Naive thymus-derived CD8-positive, alpha-beta T cell (primary cell): Measurements from ENCODE around the gene CTF1. TPM values are rescaled to one million over a fixed set of nuclear protein-coding genes. Genes with fewer than 3 reads are reported as not detected.

Source experiments
- ATAC-seq, 2 donors: fragments of 150-1000 bp; cut with Tn5 transposase in 1 of 2; sonication (Bioruptor Pico), chemical (Tn5 transposase) in 1 of 2; 1 replicate in 1 of 2; 2 replicates in 1 of 2; pipeline ENCODE4 v1.10.0; 2021; ENCODE audit warnings: mild to moderate bottlenecking in 2 of 2, moderate library complexity in 2 of 2
- POLR2A ChIA-PET: fragments of 350-600 bp; sonication (Branson Sonifier 250); formaldehyde crosslinking; loops from one replicate; lab custom pipeline; 2021; ENCODE audit warnings: antibody characterized with exemption; lab: Charles Lee
- DNase-seq, 10 donors: peaks; one replicate each; pipeline versions ENCODE4 v3.0.0 to v3.0.0-alpha.2; 2020 to 2022
- H3K27ac Mint-ChIP-seq, 10 donors: one replicate each; pipeline ENCODE4 v1.8.0; 2020 to 2022; ENCODE audit warnings: mild to moderate bottlenecking in 10 of 10, mixed read lengths in 10 of 10, moderate library complexity in 4 of 10, inconsistent platforms in 1 of 10
- H3K27me3 Mint-ChIP-seq, 5 donors: one replicate each; pipeline ENCODE4 v1.8.0; 2021 to 2022; ENCODE audit warnings: mixed read lengths in 5 of 5
- H3K36me3 Mint-ChIP-seq, 3 donors: one replicate each; pipeline ENCODE4 v1.8.0; 2020 to 2022; ENCODE audit warnings: mixed read lengths in 3 of 3, mild to moderate bottlenecking in 2 of 3, inconsistent platforms in 1 of 3
- H3K4me1 Mint-ChIP-seq, 4 donors: one replicate each; pipeline ENCODE4 v1.8.0; 2021 to 2022; ENCODE audit warnings: mixed read lengths in 4 of 4
- H3K4me3 Mint-ChIP-seq, 10 donors: one replicate each; pipeline ENCODE4 v1.8.0; 2020 to 2022; ENCODE audit warnings: mild to moderate bottlenecking in 10 of 10, mixed read lengths in 10 of 10, moderate library complexity in 6 of 10, inconsistent platforms in 1 of 10
- H3K9me3 Mint-ChIP-seq, 9 donors: one replicate each; pipeline ENCODE4 v1.8.0; 2020 to 2022; ENCODE audit warnings: mixed read lengths in 9 of 9, mild to moderate bottlenecking in 3 of 9, inconsistent platforms in 1 of 9, moderate library complexity in 1 of 9
- polyA plus RNA-seq, 3 donors: library from polyadenylated mRNA; unstranded; fragments of 300-500 nt; fragmentation: Illumina TruSeq; gene quantifications; one replicate each; pipeline ENCODE4 v1.2.3, GENCODE V29; 2021
- total RNA-seq, 8 experiments: library from RNA in 2 of 8; stranded (reverse) in 2 of 8; gene quantifications; one replicate each; pipeline ENCODE4 v1.2.3 and lab custom pipeline; 2021 to 2026

The CTF1 gene
- total and polyA plus RNA-seq, 5 experiments from 2014 or later = 0.14 to 1.3 (median 1.0) TPM; not detected in 2

DNA sequence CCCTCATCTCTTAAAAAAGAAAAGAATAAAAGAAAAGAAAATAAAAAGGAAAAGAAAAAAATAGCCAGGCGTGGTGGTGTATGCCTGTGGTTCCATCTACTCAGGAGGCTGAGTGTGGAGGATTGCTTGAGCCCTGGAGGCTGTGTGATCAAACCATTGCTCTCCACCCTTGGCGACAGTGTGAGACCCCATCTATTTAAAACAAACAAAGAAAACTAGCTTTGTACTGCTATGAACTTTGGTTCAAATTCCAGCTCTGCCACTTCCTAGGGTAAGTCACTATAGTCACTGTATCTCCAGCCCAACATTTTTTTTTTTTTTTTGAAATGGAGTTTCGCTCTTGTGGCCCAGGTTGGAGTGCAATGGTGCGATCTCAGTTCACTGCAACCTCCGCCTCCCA lies 4.2 kb downstream of the CTF1 start:
- no peak for ATAC-seq
- Mint-ChIP-seq H3K4me3 (peak overlapping the region in 5 of 10 donors; percentile 11 to 89 (median 82)), H3K27me3 (no peaks in the 10 kb centered on the region), H3K4me1 (peaks cover 24 to 53% (median 46%) of the 10 kb centered on the region in 4 donors), H3K27ac (peak overlapping the region in 5 of 10 donors; percentile 13 to 82 (median 73)), H3K9me3 (peaks cover 0 to 4% (median 0%) of the 10 kb centered on the region in 9 donors), H3K36me3 (peaks cover 0 to 2% (median 0%) of the 10 kb centered on the region in 3 donors)
- POLR2A ChIA-PET = interaction anchor here (0.6 to 5.9 kb wide), 13 partner anchors 8 to 558 kb away, joined by 3 to 125 read pairs (median 5); partner anchors contain the start of genes BCL7C, ZNF646 and ZNF668
- DNase-seq = no peak

DNA sequence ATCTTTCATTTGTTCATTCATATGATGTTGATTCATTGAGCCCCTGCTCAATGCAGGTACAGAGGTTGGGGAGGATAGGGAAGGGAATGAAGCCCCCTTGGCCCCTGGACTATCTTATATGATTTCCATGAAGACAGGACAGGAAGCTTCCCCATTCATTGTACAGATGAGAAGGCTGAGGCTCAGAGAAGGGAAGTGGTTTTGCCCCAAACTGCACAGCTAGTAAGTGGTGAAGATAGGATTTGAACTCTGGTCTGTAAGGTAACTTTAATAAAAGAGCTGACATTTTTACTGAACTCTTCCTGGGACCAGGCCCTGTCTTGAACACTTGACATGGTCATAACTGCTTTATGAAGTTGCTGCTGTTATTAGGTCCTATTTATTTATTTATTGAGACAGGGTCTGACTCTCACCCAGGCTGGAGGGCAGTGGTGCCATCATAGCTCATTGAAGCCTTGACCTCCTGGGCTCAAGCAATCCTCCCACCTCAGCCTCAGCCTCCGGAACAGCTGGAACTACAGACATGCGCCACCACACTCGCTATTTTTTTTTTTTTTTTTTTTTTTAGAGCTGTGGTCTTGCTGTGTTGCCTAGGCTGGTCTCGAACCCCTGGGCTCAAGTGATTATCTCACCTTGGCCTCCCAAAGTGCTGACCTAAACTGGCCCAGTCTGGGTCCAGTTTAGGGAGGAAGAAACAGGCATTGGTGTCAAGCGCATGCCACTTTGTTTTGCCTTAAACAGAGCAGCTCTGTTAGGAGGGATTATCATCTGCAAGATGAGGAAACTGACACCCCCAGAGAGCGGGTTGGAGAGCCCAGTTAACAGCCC lies 5.0 kb downstream of the CTF1 start:
- POLR2A ChIA-PET = interaction anchor here (0.5 to 5.9 kb wide), 25 partner anchors 8 to 720 kb away, joined by 3 to 125 read pairs (median 4); partner anchors contain the start of genes BCL7C, FBXL19, ZNF646 and ZNF668
- no peak for DNase-seq

DNA sequence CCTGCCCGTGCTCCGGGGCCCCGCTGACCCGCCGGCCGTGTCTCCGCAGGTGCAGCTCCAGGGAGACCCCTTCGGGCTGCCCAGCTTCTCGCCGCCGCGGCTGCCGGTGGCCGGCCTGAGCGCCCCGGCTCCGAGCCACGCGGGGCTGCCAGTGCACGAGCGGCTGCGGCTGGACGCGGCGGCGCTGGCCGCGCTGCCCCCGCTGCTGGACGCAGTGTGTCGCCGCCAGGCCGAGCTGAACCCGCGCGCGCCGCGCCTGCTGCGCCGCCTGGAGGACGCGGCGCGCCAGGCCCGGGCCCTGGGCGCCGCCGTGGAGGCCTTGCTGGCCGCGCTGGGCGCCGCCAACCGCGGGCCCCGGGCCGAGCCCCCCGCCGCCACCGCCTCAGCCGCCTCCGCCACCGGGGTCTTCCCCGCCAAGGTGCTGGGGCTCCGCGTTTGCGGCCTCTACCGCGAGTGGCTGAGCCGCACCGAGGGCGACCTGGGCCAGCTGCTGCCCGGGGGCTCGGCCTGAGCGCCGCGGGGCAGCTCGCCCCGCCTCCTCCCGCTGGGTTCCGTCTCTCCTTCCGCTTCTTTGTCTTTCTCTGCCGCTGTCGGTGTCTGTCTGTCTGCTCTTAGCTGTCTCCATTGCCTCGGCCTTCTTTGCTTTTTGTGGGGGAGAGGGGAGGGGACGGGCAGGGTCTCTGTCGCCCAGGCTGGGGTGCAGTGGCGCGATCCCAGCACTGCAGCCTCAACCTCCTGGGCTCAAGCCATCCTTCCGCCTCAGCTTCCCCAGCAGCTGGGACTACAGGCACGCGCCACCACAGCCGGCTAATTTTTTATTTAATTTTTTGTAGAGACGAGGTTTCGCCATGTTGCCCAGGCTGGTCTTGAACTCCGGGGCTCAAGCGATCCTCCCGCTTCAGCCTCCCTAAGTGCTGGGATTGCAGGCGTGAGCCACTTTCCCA lies 5.9 kb downstream of the CTF1 start:
- H3K4me1 Mint-ChIP-seq = peaks cover 15 to 39% (median 31%) of the 10 kb centered on the region in 4 donors
- no peaks in the 10 kb centered on the region for H3K27me3 Mint-ChIP-seq
- POLR2A ChIA-PET = interaction anchor here (0.5 to 5.9 kb wide), 25 partner anchors 10 to 1751 kb away, joined by 3 to 125 read pairs (median 4); partner anchors contain the start of genes BCL7C, FBRS, FBXL19 and ZNF646
- H3K9me3 Mint-ChIP-seq = peaks cover 0 to 4% (median 0%) of the 10 kb centered on the region in 9 donors
- ATAC-seq (peak; percentile 85 to 87), DNase-seq (peak; percentile 31 to 71 (median 56))
- H3K4me3 Mint-ChIP-seq = peak overlapping the region; percentile 86 to 99 (median 96)
- peaks cover 0 to 2% (median 0%) of the 10 kb centered on the region in 3 donors for H3K36me3 Mint-ChIP-seq
- H3K27ac Mint-ChIP-seq = peak overlapping the region; percentile 95 to 100 (median 98)

More for the DNA sequence above, 5.0 kb downstream of the CTF1 start:
- Mint-ChIP-seq H3K4me1 (peaks cover 20 to 45% (median 38%) of the 10 kb centered on the region in 4 donors), H3K4me3 (peak overlapping the region; percentile 68 to 89 (median 77)), H3K36me3 (peaks cover 0 to 2% (median 0%) of the 10 kb centered on the region in 3 donors), H3K9me3 (peaks cover 0 to 4% (median 0%) of the 10 kb centered on the region in 9 donors), H3K27ac (peak overlapping the region in 9 of 10 donors; percentile 74 to 91 (median 86)), H3K27me3 (no peaks in the 10 kb centered on the region)
- ATAC-seq = no peak

DNA sequence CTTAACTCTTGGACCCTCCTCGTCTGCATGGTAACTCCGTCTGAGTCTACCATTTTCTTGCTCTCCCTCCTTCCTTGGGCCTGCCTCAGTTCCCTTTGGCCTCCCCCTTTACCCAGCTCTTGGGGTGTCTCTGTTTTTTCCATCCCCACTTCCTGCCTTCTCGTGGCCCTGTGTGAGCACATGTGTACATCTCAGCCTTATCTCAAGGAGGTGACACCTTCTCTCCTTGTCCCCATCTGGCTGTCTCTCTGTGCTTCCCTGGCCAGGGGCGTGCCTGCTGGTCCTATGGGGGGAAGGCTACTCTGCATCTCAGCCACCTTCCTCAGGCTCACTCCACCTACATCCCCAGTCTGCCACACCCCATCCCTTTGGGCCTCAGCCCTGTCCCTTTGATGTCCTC lies 6.6 kb downstream of the CTF1 start:
- Mint-ChIP-seq H3K27me3 (no peaks in the 10 kb centered on the region), H3K36me3 (peaks cover 0 to 2% (median 0%) of the 10 kb centered on the region in 3 donors), H3K4me3 (peak overlapping the region; percentile 86 to 99 (median 96)), H3K27ac (peak overlapping the region; percentile 95 to 100 (median 98)), H3K9me3 (peaks cover 0 to 4% (median 0%) of the 10 kb centered on the region in 9 donors), H3K4me1 (peaks cover 20 to 44% (median 35%) of the 10 kb centered on the region in 4 donors)
- ATAC-seq = peak; percentile 26 to 43
- peak in 4 of 10 donors; percentile 32 to 61 (median 36) for DNase-seq
- POLR2A ChIA-PET = interaction anchor here (0.6 to 5.9 kb wide), 14 partner anchors 10 to 1752 kb away, joined by 3 to 125 read pairs (median 4); partner anchors contain the start of genes BCL7C, FBRS, FBXL19 and ZNF646

DNA sequence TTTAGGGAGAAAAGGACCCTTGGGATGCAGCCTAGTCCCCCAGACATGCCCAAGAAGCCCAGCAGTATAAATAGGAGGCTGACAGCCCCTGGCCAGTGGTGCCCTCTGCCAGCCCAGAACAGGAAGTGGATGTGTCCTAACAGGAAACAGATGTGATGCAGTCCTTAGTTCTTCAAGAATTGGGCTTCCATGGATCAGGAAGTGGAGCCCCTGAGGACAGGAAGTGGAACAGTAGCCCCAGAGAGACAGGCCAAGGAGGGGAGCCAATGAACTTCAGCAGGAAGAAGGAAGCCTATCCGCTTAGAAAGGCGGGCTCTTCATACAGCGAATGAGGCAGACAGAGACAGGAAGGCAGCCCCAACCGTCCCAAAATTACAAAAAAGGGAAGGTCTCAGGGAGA lies 7.2 kb downstream of the CTF1 start:
- ATAC-seq (no peak), DNase-seq (no peak)
- H3K9me3 Mint-ChIP-seq = peaks cover 0 to 4% (median 0%) of the 10 kb centered on the region in 9 donors
- H3K27me3 Mint-ChIP-seq = no peaks in the 10 kb centered on the region
- H3K36me3 Mint-ChIP-seq = peaks cover 0 to 2% (median 0%) of the 10 kb centered on the region in 3 donors
- POLR2A ChIA-PET = interaction anchor here (1.6 to 5.9 kb wide), 4 partner anchors 10 to 59 kb away, joined by 4 to 125 read pairs (median 24); no protein-coding TSS in a partner anchor
- H3K27ac Mint-ChIP-seq = peak overlapping the region; percentile 85 to 100 (median 96)
- peaks cover 20 to 46% (median 36%) of the 10 kb centered on the region in 4 donors for H3K4me1 Mint-ChIP-seq
- H3K4me3 Mint-ChIP-seq = peak overlapping the region in 9 of 10 donors; percentile 2 to 98 (median 79)

DNA sequence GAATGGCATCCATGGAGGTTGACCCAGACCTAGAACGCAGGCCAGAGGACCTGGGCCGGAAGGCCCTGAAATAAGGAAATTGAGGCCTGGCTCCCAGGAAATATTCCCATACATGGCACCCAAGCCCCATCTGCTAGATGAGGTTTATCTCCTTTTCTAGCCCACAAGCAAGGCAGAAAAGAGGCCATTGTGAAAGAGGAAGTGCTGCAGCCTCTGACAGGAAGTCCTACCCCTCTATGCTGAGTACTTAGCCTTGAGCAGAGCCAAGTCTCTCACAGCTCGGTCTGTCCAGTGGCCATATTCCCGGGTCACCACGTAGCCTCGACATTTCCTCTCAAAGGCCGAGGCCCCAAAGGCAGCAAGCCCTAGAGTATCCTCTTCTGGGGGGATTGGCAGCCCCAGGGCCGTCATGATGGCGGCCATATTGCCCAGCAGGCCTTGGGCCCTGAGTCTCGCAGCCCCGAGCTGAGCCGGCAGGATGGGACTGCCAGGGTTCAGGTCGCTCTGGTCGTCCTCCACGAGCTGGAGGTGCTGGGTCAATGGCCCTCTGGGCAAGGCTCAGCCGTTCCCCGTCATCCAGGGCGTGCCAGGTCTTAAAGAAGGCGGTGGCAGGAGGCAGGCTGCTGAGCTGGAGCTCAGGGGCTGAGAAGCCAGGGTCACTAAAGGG lies 7.8 kb downstream of the CTF1 start:
- peak overlapping the region in 9 of 10 donors; percentile 44 to 100 (median 97) for H3K27ac Mint-ChIP-seq
- peak overlapping the region in 3 of 10 donors; percentile 94 to 98 (median 96) for H3K4me3 Mint-ChIP-seq
- POLR2A ChIA-PET = interaction anchor here (0.5 to 5.9 kb wide), 6 partner anchors 8 to 172 kb away, joined by 3 to 125 read pairs (median 6); partner anchors contain the start of gene CTF1
- peaks cover 21 to 46% (median 36%) of the 10 kb centered on the region in 4 donors for H3K4me1 Mint-ChIP-seq
- no peak for DNase-seq
- no peak for ATAC-seq
- peaks cover 0 to 4% (median 0%) of the 10 kb centered on the region in 9 donors for H3K9me3 Mint-ChIP-seq
- H3K36me3 Mint-ChIP-seq = peaks cover 0 to 2% (median 0%) of the 10 kb centered on the region in 3 donors
- H3K27me3 Mint-ChIP-seq = no peaks in the 10 kb centered on the region

DNA sequence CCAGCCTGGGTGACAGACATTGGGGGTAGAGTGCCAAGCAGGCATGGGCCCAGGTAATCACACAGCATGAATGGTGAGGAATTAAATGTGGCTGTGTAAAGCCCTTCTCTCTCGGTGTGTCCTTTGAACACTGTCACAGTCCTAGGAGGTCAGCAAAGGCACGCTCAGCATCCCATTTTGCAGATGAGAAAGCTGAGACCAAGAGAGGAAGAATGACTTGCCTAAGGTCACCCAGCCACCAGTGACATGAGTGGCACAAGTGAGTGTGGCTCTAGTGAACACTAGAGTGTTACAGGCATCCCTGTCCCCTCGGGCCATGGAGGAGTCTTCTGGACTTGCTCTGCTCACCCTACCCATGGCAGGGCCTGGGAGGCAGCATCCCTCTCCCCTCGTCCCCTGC lies 10.7 kb downstream of the CTF1 start:
- Mint-ChIP-seq H3K4me3 (no peak overlapping the region), H3K36me3 (peaks cover 0 to 2% (median 0%) of the 10 kb centered on the region in 3 donors), H3K27me3 (no peaks in the 10 kb centered on the region), H3K9me3 (peaks cover 0 to 4% (median 0%) of the 10 kb centered on the region in 9 donors), H3K4me1 (peaks cover 18 to 35% (median 29%) of the 10 kb centered on the region in 4 donors), H3K27ac (no peak overlapping the region)
- ATAC-seq (no peak), DNase-seq (no peak)
- POLR2A ChIA-PET = interaction anchor here (1.0 kb wide), 2 partner anchors 14 to 31 kb away, joined by 3 read pairs; partner anchors contain the start of gene BCL7C

DNA sequence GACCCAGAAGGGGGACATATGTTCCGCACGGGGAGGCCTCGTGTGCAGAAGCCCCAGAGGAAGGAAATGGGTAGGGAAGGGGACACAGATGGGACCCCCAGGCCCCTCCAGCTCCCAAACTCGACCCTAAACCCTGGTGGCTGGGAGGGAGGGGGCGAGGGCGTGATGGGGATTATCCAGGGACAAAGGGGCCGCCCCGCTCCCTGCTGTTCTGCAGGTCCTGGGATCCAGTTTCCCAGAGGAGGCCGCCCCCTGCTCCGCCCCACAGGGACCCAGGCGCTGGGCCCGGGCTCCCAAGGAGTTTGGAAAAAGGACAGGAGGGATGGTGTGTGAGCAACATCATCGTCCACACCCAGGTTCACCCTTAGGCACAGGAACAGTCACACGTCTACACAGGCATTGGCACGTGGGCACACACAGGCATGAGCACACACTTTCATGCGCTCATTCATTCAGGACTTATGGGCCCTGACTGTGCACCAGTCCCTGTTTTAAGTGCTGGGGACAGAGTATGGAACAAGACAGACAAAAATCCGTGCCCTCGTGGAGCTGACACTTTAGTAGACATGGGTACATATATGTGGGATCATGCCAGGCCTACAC lies 14.1 kb downstream of the CTF1 start:
- ATAC-seq (no peak), DNase-seq (no peak)
- H3K4me1 Mint-ChIP-seq = peaks cover 7 to 12% (median 10%) of the 10 kb centered on the region in 4 donors
- peak overlapping the region in 1 of 10 donors; percentile 24 for H3K27ac Mint-ChIP-seq
- H3K27me3 Mint-ChIP-seq = no peaks in the 10 kb centered on the region
- POLR2A ChIA-PET = no interaction called here
- H3K36me3 Mint-ChIP-seq = no peaks in the 10 kb centered on the region
- no peaks in the 10 kb centered on the region for H3K9me3 Mint-ChIP-seq
- no peak overlapping the region for H3K4me3 Mint-ChIP-seq

DNA sequence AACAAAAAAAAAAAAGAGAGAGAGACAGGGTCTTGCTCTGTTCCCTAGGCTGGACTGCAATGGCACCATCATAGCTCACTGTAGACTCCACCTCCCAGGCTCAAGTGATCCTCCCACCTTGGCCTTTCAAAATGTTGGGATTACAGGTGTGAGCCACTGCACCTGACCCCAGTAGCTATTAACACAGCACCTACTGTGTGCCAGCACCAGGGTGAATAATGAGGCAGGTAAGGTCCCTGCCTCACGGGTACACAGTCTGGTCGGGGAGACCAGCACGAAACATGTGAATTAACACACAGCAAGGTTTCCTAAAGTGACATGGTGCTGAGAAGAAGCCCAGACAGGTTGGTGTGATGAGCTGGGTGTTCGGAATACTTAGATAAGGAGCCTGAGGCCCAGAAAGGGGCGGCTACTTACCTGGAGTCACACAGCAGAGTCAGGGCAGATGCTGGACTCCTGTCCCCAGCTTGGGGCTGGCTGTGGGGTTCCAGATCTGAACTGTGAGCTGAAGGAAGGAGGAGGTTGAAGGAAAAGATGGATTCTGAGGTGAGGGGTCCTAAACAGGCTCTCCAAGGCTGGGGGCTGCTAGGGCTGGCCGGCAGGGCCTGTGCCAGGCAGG lies 16.5 kb downstream of the CTF1 start:
- Mint-ChIP-seq H3K36me3 (no peaks in the 10 kb centered on the region), H3K9me3 (no peaks in the 10 kb centered on the region), H3K4me3 (no peak overlapping the region), H3K27ac (peak overlapping the region in 2 of 10 donors; percentile 28 to 46), H3K27me3 (no peaks in the 10 kb centered on the region), H3K4me1 (peaks cover 2 to 3% (median 2%) of the 10 kb centered on the region in 4 donors)
- no peak for ATAC-seq
- POLR2A ChIA-PET = interaction anchor here (0.7 to 1.7 kb wide), 4 partner anchors 9 to 73 kb away, joined by 3 to 7 read pairs (median 4); no protein-coding TSS in a partner anchor
- DNase-seq = no peak

DNA sequence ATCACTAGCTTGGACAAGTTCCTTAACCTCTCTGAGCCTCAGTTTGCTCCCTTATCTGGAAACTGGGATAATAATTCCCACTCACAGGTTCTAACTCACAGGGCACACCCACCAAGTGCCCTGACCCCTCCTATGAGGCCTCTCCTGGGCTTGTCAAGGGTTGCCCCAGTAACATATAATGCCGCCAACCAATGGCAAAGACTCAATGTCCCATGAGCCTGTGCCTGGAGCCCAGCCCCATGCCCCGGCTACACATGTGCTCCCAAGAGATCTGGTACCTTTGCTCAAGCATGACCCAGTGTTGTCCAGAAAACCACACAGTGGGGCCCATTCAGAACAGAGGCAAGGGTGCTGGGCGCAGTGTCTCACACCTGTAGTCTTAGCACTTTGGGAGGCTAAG lies 18.4 kb downstream of the CTF1 start:
- Mint-ChIP-seq H3K27me3 (no peaks in the 10 kb centered on the region), H3K4me3 (no peak overlapping the region), H3K4me1 (no peaks in the 10 kb centered on the region), H3K27ac (no peak overlapping the region), H3K9me3 (no peaks in the 10 kb centered on the region), H3K36me3 (no peaks in the 10 kb centered on the region)
- no peak for ATAC-seq
- no peak for DNase-seq
- POLR2A ChIA-PET = interaction anchor here (0.6 kb wide), 1 partner anchor 53 kb away, joined by 3 read pairs; no protein-coding TSS in a partner anchor
